MM.1S (cell line): ENCODE results near the gene GRIA4.

Source experiments
- EZH2 ChIP-seq: fragments of 300-600 bp; sonication (generic); optimal IDR thresholded peaks from 2 replicates; pipeline ENCODE3; 2017; ENCODE audit warnings: low read depth, mild to moderate bottlenecking, antibody characterized with exemption, low read length, mixed read lengths
- TF ChIP-seq, protein P1 (sequence below): fragments of 300-600 bp; sonication (generic); IDR thresholded peaks from 2 replicates; pipeline ENCODE4 v1.5.1; 2016; ENCODE audit warnings: antibody characterized with exemption, low read length, mixed read lengths

DNA sequence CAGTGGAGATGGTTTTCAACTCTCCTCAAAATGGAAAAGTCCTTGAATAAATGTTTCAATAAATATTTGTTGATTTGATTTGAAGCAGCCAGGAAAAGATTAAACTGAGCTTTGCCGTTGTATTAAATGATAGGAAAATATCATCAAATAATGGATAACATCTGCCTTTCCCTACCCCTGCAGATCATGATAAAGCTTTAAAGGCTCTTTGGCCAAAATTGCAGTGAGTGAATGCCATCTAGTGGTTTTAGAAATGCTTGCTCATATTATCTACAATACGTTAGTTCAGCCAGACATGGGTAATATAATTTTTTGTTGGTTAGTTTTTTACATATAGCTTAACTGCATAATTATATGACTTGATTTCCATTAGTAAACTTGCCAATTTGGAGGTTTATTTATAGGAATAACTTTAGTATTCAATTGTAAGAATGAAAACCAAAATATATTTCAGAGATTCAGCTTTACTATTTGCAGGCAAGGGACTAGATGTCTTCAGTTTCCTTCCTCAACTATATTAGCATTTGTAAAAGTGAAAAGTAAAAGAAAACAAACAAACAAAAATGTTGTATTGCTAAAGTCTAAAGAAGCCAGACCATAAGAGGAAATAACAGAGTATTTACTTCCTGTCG lies 253.0 kb downstream of the GRIA4 start:
- TF ChIP-seq, protein P1, sequence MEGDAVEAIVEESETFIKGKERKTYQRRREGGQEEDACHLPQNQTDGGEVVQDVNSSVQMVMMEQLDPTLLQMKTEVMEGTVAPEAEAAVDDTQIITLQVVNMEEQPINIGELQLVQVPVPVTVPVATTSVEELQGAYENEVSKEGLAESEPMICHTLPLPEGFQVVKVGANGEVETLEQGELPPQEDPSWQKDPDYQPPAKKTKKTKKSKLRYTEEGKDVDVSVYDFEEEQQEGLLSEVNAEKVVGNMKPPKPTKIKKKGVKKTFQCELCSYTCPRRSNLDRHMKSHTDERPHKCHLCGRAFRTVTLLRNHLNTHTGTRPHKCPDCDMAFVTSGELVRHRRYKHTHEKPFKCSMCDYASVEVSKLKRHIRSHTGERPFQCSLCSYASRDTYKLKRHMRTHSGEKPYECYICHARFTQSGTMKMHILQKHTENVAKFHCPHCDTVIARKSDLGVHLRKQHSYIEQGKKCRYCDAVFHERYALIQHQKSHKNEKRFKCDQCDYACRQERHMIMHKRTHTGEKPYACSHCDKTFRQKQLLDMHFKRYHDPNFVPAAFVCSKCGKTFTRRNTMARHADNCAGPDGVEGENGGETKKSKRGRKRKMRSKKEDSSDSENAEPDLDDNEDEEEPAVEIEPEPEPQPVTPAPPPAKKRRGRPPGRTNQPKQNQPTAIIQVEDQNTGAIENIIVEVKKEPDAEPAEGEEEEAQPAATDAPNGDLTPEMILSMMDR: peak; percentile 67
- TF ChIP-seq EZH2: no peak
